Activated CD8-positive, alpha-beta memory T cell treated with anti-CD3 and anti-CD28 coated beads, Interleukin-2, amount 50 U/mL, for 1 hour (primary cell): ENCODE results near the gene RIPK1.
"Not testable (repeated sequence)": the region's sequence is repeated elsewhere in the genome, so short reads cannot be mapped to it uniquely, and the experiment has no call there.

ENCODE experiments used
- DNase-seq: peaks from one replicate; pipeline ENCODE4 v3.0.0-alpha.2; 2020; ENCODE audit errors: extremely low read depth

RIPK1 gene

DNA sequence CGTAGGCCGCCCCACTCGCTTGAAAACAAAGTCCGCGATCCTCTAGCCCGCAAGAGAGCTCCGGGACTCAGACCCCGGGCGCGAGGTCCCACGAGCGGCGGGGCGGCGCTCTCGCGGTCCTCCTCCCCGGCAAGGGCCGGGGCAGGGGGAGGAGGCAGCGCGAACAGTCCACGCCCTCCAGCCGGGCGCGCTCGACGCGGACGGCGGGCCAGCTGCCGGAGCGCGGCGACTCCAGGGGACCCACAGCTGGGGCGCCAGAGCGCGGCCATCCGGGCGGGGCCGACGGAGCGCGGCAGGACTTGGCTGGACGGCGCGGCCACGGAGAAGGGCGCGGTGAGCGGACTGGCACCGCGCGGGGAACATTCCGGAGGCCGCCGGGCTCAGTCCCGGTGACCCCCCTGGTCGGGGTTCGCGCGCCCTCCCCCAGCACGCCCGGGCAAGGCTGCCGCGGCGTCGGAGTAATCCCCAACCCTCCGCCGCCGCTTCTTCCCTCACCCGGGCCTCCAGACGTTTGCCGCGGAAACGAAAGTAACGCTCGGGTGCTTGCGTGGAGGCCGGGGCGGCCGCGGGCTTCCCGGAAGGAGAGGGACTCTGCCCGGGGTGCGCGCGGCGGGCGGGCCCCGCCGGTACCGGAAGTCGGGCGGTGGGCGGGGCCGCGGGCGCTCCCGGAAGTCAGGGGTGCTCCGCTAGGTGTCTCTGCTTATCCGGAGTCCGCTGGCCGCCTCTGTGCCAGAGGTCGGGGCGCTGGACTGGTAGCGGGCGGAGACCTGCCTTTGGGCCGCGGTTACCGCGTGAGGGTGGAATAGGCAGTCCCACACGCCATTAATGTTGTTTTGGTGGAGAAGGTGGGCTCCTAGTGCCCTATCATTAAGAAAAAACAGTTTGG lies at the start of gene RIPK1:
Gene RIPK1 (plus strand): TSS at position 166 of the 886 bp plus-strand sequence. CDS start 8,330 bp downstream, outside the sequence.
- DNase-seq: peak; percentile 71

DNA sequence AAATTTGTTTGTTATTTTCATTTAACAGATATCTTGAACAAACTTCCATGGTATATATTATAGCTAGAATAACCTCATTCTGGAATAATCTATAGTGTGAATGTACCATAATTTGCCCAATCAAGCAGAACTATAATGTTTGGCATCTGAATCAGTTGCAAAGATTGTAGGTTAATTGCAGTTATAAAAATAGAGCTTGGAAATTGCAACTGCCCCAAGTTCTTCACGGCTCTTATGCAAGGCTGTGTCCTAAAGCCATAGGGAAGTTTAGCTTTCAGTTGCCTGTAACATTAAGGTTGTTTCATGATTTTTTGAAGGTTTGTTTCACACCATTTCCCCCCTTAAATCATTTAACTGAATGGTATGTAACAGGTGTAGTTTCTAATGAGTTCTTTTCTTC lies 49.2 kb upstream of the RIPK1 start:
- DNase-seq: no peak

DNA sequence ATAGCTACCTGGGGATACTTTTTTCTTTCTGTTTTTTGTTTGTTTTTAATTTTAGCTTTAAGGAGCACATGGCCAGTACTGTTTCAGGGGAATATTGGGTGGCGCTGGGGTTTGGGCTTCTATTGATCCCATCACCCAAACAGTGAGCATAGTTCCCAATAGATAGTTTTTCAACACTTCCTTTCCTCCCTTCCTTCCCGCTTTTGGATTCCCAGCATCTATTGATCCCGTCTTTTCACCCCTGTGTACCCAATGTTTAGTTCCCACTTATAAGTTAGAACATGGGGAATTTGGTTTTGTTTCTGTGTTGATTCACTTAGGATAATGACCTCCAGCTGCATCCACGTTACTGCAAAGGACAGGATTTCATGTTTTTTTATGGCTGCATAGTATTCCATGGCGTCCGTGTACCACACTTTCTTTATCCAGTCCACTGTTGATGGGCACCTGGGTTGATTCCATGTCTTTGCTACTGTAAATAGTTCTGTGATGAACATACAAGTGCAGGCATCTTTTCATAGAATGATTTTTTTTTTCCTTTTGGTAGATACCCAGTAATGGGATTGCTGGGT lies 48.5 kb upstream of the RIPK1 start:
- DNase-seq: no peak

DNA sequence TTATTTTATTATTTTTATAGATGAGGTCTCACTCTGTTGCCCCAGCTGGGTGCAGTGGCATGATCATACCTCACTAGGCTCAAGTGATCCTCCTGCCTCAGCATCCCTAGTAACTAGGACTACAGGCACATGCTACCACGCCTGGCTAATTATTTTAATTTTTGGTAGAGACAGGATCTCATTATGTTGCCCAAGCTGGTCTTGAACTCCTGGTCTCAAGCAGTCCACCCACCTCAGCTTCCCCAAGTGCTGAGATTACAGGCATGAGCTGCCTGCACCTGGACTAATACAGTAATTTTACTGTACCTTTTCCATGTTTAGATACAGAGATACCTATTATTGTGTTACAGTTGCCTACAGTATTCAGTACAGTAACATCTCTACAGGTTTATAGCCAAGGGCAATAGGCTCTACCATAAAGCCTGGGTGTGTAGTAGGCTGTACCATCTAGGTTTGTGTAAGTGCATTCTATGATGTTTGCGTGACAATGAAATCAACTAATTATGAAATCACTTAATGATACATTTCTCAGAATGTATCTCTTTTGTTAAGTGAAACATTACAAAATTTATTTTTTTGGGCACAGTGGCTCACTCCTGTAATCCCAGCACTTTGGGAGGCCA lies 47.2 kb upstream of the RIPK1 start:
- not testable (repeated sequence) for DNase-seq

GRCh38 chr6:3022765-3023662 lies 45.3 kb upstream of the RIPK1 start:
- DNase-seq: no peak

GRCh38 chr6:3023663-3024483 lies 44.4 kb upstream of the RIPK1 start:
- peak; percentile 72 for DNase-seq

DNA sequence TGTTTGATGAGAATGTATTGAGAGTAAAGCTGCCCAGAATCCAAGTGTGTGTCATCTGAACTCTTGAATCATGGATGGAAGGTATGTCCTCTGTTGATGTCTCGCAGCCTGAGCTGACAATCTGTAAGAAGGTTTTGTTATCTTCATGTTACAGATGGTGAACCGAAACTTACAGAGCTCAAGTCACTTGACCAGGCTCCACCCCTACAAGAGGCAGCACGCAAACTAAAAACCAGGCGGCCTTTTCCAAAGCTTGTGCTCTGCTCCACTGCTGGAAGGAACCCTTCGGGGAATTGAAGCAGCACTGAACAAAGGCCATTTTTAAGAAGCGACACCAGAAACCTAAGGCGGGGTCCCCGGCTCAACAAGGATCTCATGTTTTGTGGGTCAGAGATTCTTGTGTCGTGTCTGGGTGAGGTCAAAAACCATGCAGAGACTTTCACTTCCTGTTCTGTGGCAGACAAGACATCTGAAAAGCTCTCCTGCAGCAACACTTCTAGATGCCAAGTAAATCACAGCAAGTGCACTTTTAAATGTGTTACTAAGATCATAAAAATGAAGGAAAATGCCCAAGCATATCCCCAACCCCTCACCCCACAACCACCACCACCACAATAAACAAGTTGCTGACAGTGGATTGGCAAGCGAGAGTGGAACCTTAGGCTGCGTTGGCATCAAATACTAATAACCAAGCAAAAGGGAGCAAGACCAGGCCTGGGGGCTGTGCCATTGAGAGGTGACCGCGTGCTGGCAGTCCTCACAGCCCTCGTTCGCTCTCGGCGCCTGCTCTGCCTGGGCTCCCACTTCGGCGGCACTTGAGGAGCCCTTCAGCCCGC lies 41.3 kb upstream of the RIPK1 start:
- no peak for DNase-seq

GRCh38 chr6:3028156-3028555 lies 40.1 kb upstream of the RIPK1 start:
- DNase-seq: not testable (repeated sequence)

DNA sequence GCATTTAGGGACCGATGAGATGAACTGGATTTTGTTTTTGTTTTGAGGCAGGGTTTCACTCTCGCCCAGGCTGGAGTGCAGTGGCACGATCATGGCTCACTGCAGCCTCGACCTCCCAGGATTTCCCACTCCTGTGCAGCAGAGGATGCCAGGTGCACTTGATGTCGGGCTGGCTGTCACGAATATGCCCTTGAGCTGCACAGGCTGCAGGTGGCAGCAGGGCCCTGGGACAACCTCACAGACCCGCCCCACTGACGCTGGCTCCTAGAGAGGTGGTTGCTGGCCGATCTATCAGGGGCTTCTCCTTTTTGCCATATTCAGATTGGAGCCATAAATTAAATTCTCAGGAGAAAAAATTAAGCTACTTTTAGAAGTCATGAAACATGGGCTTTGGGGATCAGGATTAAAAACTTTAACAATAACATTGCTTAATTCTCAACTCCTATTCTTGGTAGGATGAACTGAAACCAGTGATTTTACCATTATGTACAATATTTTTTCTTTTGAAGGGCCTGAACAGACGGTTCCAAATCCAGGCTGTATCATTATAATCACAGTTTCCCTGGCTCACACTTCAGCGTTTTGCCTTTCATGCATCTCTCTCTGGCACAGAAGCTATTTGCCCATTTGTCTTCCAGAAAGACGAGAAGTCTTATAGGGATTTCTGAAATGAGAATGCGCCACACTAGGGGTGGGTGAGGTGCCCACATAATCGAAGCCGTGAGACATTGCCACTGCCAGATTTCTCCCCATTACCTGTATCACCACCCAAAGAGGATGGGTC lies 36.2 kb upstream of the RIPK1 start:
- no peak for DNase-seq

GRCh38 chr6:3032986-3033385 lies 35.3 kb upstream of the RIPK1 start:
- DNase-seq: no peak

- no peak for DNase-seq
Observed at GRCh38 chr6:3033652-3034051, 34.6 kb upstream of the RIPK1 start.

DNA sequence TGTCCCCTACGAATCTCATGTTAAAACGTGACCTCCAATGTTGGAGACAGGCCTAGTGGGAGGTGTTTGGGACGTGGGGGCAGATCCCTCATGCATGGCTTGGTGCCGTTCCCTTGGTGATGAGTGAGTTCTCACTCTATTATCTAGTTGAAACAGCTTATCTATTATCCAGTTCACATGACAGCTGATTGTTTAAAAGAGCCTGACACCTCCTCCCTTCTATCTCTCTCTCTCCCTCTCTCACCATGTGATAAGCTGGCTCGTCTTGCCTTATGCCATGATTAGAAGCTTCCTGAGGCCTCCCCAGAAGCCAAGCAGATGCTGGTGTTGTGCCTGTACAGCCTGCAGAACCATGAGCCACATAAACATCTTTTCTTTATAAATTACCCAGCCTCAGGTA lies 32.9 kb upstream of the RIPK1 start:
- no peak for DNase-seq

- no peak for DNase-seq
Observed at GRCh38 chr6:3036861-3037637, 31.2 kb upstream of the RIPK1 start.

DNA sequence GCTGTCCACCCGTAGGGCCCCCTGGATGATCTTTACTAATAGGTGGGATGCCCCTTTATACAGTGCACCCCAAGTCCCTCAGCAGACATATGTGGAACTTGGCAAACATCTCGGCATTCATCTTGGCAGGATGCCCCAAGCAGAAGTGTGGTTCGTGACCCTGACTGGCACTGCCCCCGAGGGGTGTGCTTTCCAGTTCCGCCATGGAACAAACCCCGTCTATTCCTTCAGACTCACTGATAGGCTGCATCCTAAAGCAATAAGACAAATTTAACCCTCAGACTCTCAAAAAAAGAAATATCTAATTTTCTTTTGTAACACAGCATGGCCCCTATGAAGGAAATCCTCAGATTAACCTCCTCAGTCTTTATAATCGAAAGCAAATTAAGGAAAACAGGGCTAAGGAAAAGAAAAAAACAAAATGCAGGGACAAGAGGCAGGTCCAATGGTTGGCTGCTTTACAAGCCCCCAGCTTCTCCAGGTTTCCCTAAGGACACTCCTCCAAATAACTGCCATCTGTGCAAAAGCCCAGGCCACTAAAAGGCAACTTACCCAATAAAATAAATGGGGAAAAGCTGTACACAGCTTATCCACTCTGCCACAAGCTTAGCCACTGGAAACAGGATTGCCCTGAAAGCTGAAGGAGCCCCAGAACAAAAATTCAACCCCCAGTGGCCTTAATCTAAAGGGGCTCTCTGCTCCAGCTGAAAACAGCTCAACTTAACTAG lies 30.5 kb upstream of the RIPK1 start:
- DNase-seq: no peak

DNA sequence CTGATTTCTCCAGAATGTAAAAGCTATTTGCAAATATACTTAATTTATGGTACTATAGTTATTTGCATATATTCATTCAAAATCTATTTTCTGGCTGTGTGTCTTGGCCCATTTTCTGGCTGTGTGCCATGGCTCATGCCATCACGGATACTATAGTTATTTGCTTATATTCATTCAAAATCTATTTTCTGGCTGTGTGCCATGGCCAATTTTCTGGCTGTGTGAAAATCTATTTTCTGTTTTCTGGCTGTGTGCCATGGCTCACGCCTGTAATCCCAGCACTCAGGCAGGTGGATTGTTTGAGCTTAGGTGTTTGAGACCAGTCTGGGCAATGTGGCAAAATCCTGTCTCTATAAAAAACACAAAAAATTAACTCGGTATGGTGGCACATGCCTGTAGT lies 28.9 kb upstream of the RIPK1 start:
- no peak for DNase-seq

DNA sequence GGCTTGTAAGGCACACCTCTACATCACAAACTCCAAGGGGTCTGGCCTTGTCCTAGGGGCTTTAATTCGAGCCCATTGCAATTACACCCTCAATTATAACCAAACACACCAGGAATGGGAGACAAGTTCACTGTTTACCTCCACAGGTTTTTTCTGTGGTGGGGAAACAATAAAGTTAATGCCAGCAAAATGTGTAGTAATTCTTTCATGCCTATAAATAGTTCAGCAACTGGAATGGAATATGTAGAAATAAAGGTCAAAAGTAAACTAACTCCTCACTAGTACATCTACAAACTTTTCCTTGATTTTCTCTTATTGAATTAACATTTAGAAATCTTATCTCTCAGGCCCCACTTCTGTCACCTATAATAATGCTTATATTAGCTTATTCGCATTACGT lies 27.1 kb upstream of the RIPK1 start:
- DNase-seq: no peak

DNA sequence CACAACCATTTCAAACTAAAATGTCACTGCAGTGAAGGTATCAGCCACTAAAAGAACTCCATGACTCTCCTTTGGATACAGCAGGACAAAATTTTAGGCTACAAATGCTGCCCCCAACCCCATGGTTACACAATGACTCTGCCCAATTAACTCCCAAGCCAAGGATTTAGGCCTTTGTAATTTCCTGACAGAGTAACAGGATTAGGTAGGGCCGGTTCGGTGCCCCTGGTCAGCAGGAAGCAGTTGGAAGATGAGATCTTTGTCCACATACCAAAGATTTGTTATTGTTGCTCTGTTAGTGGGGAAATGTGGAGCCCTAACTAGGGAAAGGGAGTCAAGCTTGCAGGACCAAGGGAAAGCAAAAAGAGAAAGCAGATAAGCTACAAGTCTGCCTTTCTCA lies 26.7 kb upstream of the RIPK1 start:
- DNase-seq: no peak

DNA sequence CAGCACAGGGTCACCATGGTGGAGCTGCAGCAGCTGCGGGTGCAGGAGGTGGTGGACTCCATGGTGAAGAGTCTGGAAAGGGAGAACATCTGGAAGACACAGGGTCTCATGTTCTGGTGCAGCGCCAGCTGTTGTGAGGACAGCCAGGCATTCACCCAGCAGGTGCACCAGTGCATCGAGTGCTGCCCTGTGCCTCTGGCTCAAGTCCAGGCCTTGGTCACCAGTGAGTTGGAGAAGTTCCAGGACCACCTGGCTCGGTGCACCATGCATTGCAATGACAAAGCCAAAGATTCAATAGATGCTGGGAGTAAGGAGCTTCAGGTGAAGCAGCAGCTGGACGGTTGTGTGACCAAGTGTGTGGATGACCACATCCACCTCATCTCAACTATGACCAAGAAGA lies 22.9 kb upstream of the RIPK1 start:
- DNase-seq: no peak
